Stomach (tissue), 4 donors: ENCODE results near the gene TMEM138.
A peak's percentile ranks its signal among the peaks of the same experiment; 100 is the strongest.

Source experiments
- CTCF ChIP-seq, 7 experiments: fragments of 450-650 bp in 4 of 7; fragments of 200-600 bp in 3 of 7; sonication (generic) in 3 of 7; IDR thresholded peaks; one replicate each; pipeline ENCODE4 v1.5.1; 2016 to 2019; ENCODE audit warnings: antibody characterized with exemption in 7 of 7, control low read depth in 2 of 7, mild to moderate bottlenecking in 1 of 7
- EP300 ChIP-seq: sonication (generic); formaldehyde crosslinking; IDR thresholded peaks from one replicate; pipeline ENCODE4 v1.6.1; 2017; ENCODE audit warnings: antibody characterized with exemption
- POLR2A ChIP-seq, 4 donors: fragments of 450-650 bp; IDR thresholded peaks; one replicate each; pipeline ENCODE4 v1.6.1; 2016; ENCODE audit warnings: antibody characterized with exemption in 4 of 4, control low read depth in 2 of 4, mild to moderate bottlenecking in 1 of 4, moderate library complexity in 1 of 4
- POLR2AphosphoS5 ChIP-seq, 3 donors: sonication (generic); formaldehyde crosslinking; IDR thresholded peaks; one replicate each; pipeline ENCODE4 v1.6.1; 2016; ENCODE audit warnings: antibody characterized with exemption in 3 of 3

DNA sequence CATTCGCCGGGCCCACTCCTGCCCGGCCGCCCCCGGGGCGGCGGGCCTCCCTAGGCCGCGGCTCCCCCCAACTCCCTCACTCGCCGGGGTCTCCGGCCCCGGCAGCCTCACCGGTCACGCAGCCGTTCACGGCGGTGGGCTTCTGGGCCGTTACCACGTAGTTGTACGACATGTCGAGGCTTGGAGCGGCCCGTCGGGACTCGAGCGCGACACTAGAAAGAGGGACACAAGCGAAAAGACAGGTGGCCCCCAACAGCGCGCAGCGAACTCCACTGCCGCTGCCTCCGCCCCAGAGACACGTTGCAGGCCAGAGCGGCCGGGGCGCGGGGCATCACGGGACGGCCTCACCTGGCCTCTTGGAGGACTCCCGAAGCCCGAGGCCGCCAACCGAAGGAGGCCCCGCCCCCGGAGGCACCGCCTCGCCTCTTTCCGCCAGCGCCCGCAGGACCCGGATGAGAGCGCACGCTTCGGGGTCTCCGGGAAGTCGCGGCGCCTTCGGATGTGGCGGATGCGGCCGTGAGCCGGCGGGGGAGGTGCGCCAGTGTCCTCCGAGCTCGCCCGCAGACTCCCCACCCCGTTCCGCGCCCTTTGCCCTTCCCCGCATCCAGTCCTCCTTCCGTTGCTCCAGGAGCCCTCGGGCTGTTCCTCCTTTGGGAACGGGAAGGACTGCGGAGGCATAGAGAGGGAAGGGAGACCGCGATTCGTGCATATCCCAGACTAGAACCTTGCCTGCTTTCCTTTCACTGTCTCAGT, 29.2 kb upstream of the TMEM138 start, which contains the start of the genes DDB1 and TKFC:
- TF ChIP-seq CTCF (IDR thresholded peaks at IDR 0.05): no peak
- peak; percentile 81 to 96 (median 89) for TF ChIP-seq POLR2AphosphoS5 (IDR thresholded peaks at IDR 0.05)
- TF ChIP-seq POLR2A (IDR thresholded peaks at IDR 0.05): peak in 1 of 4 donors; percentile 9
- no peak for TF ChIP-seq EP300
